Measurements from ENCODE around the gene PLCB3. TPM values are rescaled to one million over a fixed set of nuclear protein-coding genes. Genes with fewer than 3 reads are reported as not detected.
"Not testable (repeated sequence)": the region's sequence is repeated elsewhere in the genome, so short reads cannot be mapped to it uniquely, and the experiment has no call there.

The PLCB3 gene
- total RNA-seq, 1 experiment from 2014 or later = 69.0 TPM

DNA sequence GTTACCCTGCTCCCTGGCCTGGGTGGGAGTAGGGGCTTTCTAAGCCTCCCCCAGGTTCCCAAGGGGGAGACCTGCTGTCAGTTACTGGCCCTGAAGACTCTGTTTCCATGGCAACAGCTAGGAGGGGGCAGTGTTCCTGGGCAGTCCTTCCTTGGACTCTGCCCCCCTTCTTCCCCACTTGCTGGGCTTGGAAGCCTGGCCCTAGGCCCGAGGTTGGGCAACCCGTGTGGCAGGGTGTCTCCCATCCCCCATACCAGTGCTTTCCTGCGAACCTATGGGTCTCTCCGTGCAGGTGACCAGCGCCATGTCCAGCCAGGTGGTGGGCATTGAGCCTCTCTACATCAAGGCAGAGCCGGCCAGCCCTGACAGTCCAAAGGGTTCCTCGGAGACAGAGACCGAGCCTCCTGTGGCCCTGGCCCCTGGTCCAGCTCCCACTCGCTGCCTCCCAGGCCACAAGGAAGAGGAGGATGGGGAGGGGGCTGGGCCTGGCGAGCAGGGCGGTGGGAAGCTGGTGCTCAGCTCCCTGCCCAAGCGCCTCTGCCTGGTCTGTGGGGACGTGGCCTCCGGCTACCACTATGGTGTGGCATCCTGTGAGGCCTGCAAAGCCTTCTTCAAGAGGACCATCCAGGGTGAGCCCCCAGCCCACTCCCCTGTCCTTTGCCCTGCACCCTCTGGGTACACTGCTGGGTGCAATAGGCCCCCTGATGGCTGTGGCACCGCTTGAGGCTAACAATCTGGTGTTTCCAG, 55.7 kb downstream of the PLCB3 start:
- no peaks in the 10 kb centered on the region for H3K9me3 ChIP-seq (ENCODE audit: low read length)
- H3K27ac ChIP-seq (ENCODE audit: low read length) = no peak overlapping the region
- peaks cover 43% of the 10 kb centered on the region for H3K79me2 ChIP-seq (ENCODE audit: low read length)
- ChIA-PET POLR2A (ENCODE audit: unreplicated experiment) (no interaction called here), CTCF (no interaction called here)
- no peaks in the 10 kb centered on the region for H3K36me3 ChIP-seq (ENCODE audit: low read depth, low read length)
- no peaks in the 10 kb centered on the region for H3K9me2 ChIP-seq (replicated peaks; ENCODE audit: low read length)
- BruUV-seq (replicated peaks) = no TSS peak
- H3K27me3 ChIP-seq (ENCODE audit: low read length) = no peaks in the 10 kb centered on the region
- no peak for DNase-seq
- TF ChIP-seq, protein P1, sequence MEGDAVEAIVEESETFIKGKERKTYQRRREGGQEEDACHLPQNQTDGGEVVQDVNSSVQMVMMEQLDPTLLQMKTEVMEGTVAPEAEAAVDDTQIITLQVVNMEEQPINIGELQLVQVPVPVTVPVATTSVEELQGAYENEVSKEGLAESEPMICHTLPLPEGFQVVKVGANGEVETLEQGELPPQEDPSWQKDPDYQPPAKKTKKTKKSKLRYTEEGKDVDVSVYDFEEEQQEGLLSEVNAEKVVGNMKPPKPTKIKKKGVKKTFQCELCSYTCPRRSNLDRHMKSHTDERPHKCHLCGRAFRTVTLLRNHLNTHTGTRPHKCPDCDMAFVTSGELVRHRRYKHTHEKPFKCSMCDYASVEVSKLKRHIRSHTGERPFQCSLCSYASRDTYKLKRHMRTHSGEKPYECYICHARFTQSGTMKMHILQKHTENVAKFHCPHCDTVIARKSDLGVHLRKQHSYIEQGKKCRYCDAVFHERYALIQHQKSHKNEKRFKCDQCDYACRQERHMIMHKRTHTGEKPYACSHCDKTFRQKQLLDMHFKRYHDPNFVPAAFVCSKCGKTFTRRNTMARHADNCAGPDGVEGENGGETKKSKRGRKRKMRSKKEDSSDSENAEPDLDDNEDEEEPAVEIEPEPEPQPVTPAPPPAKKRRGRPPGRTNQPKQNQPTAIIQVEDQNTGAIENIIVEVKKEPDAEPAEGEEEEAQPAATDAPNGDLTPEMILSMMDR (conservative IDR thresholded peaks at IDR 0.05; ENCODE audit: low read depth, low read length) = no peak
- TF ChIP-seq EZH2phosphoT487 (IDR thresholded peaks at IDR 0.05; ENCODE audit: borderline replicate concordance, low read length) = no peak
- ATAC-seq = no peak
- no peaks in the 10 kb centered on the region for H3F3A ChIP-seq (ENCODE audit: low read length, unreplicated experiment)
- H2AFZ ChIP-seq (ENCODE audit: low read length) = no peak overlapping the region
- peaks cover 20% of the 10 kb centered on the region for H3K4me1 ChIP-seq (ENCODE audit: insufficient read depth, low read length)
- peak overlapping the region; percentile 91 for H3K4me2 ChIP-seq (ENCODE audit: low read length)
- intact Hi-C loops (cut with micrococcal nuclease) = no loop called here
- H3K9ac ChIP-seq (ENCODE audit: low read length) = peak overlapping the region; percentile 88
- H4K20me1 ChIP-seq (ENCODE audit: low read length) = no peaks in the 10 kb centered on the region
- H3K4me3 ChIP-seq (ENCODE audit: low read length) = peak overlapping the region; percentile 81

DNA sequence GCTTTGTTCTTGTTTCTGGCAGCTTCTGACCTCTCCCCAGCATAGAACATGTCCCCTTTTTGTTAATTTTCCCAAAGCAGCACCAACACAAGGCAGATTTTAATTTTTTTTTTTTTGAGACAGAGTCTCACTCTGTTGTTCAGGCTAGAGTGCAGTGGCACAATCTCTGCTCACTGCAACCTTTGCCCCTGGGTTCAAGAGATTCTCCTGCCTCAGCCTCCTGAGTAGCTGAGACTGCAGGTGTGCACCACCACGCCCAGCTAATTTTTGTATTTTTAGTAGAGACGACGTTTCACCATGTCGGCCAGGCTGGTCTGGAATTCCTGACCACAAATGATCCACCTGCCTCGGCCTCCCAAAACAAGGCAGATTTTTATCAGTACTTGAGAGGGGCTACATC, 56.5 kb downstream of the PLCB3 start:
- H3K4me3 ChIP-seq (ENCODE audit: low read length); BruUV-seq (replicated peaks); H3K9ac ChIP-seq (ENCODE audit: low read length); H3K4me2 ChIP-seq (ENCODE audit: low read length); CTCF ChIA-PET; H4K20me1 ChIP-seq (ENCODE audit: low read length); POLR2A ChIA-PET (ENCODE audit: unreplicated experiment); H3K27ac ChIP-seq (ENCODE audit: low read length); H2AFZ ChIP-seq (ENCODE audit: low read length); ATAC-seq; H3K36me3 ChIP-seq (ENCODE audit: low read depth, low read length); DNase-seq; H3K9me3 ChIP-seq (ENCODE audit: low read length); H3K27me3 ChIP-seq (ENCODE audit: low read length); intact Hi-C loops (cut with micrococcal nuclease); H3K9me2 ChIP-seq (replicated peaks; ENCODE audit: low read length); H3F3A ChIP-seq (ENCODE audit: low read length, unreplicated experiment): not testable (repeated sequence)
- Histone ChIP-seq H3K79me2 (ENCODE audit: low read length) (peaks cover 43% of the 10 kb centered on the region), H3K4me1 (ENCODE audit: insufficient read depth, low read length) (peaks cover 20% of the 10 kb centered on the region)

DNA sequence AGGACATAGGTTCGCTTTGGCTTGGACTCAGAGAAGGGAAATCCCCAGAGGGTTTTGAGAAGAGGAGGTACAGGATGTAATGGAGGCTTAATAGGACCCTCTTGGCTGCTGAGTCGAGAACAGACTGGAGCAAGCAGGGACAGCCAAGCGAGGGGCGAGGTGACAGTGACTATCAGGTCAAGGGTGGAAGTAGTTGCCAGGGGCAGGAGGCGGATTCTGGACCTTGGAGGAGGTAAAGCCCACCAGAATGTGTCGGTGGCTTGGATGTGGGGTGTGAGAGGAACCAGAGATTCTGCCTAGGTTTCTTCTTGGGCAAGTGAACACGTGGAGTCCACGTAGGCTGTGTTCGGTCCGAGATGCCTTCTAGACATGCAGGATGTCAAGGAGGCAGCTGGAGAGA, 61.6 kb downstream of the PLCB3 start:
- ChIA-PET POLR2A (ENCODE audit: unreplicated experiment) (no interaction called here), CTCF (no interaction called here)
- Histone ChIP-seq H4K20me1 (ENCODE audit: low read length) (no peaks in the 10 kb centered on the region), H2AFZ (ENCODE audit: low read length) (no peak overlapping the region), H3K4me2 (ENCODE audit: low read length) (no peak overlapping the region), H3K27ac (ENCODE audit: low read length) (no peak overlapping the region), H3K36me3 (ENCODE audit: low read depth, low read length) (peaks cover 11% of the 10 kb centered on the region), H3K79me2 (ENCODE audit: low read length) (peaks cover 43% of the 10 kb centered on the region), H3K9me2 (replicated peaks; ENCODE audit: low read length) (no peaks in the 10 kb centered on the region), H3F3A (ENCODE audit: low read length, unreplicated experiment) (peaks cover 7% of the 10 kb centered on the region), H3K27me3 (ENCODE audit: low read length) (no peaks in the 10 kb centered on the region), H3K4me3 (ENCODE audit: low read length) (no peak overlapping the region), H3K4me1 (ENCODE audit: insufficient read depth, low read length) (peaks cover 5% of the 10 kb centered on the region), H3K9ac (ENCODE audit: low read length) (no peak overlapping the region), H3K9me3 (ENCODE audit: low read length) (no peaks in the 10 kb centered on the region)
- ATAC-seq (no peak), DNase-seq (no peak)
- TF ChIP-seq, protein P1 (conservative IDR thresholded peaks at IDR 0.05; ENCODE audit: low read depth, low read length) = no peak
- no peak for TF ChIP-seq EZH2 (IDR thresholded peaks at IDR 0.05; ENCODE audit: low read length, unreplicated experiment)
- TF ChIP-seq EZH2phosphoT487 (IDR thresholded peaks at IDR 0.05; ENCODE audit: borderline replicate concordance, low read length) = no peak
- BruUV-seq (replicated peaks) = no TSS peak
- intact Hi-C loops (cut with micrococcal nuclease) = no loop called here
